Thoracic aorta (tissue), 2 donors: ENCODE measurements around the gene FGA. TPM values are rescaled to one million over a fixed set of nuclear protein-coding genes. Genes with fewer than 3 reads are reported as not detected.
"Not testable (repeated sequence)": the region's sequence is repeated elsewhere in the genome, so short reads cannot be mapped to it uniquely, and the experiment has no call there.

Source experiments
- ATAC-seq: fragments of 150-250 bp; one replicate; pipeline ENCODE4 v1.8.0; 2017; ENCODE audit warnings: low read depth; ENCODE audit not compliant: insufficient number of reproducible peaks, low FRiP score
- DNase-seq: peaks from one replicate; pipeline ENCODE4 v3.0.0-alpha.2; 2020; ENCODE audit warnings: low spot score
- H3K27ac ChIP-seq, 2 donors: fragments of 200-600 bp; sonication (generic); 1 replicate in 1 of 2; 2 replicates in 1 of 2; pipeline ENCODE4 v1.5.1; 2016; ENCODE audit warnings: mild to moderate bottlenecking in 2 of 2, moderate library complexity in 2 of 2
- H3K27me3 ChIP-seq: fragments of 200-600 bp; sonication (generic); replicated peaks from 2 replicates; pipeline ENCODE4 v1.6.0; 2016; ENCODE audit warnings: mild to moderate bottlenecking; ENCODE audit not compliant: insufficient read depth
- H3K36me3 ChIP-seq: fragments of 200-600 bp; sonication (generic); one replicate; pipeline ENCODE4 v1.5.1; 2016
- H3K4me1 ChIP-seq, 2 donors: fragments of 200-600 bp; sonication (generic); 1 replicate in 1 of 2; 2 replicates in 1 of 2; pipeline versions ENCODE4 v1.5.1 to v1.6.0; 2016; ENCODE audit warnings: low read depth in 2 of 2, mild to moderate bottlenecking in 1 of 2; ENCODE audit not compliant: control insufficient read depth in 1 of 2
- H3K4me3 ChIP-seq: fragments of 200-600 bp; sonication (generic); 2 replicates; pipeline ENCODE4 v1.5.1; 2016; ENCODE audit warnings: mild to moderate bottlenecking
- H3K9me3 ChIP-seq: fragments of 200-600 bp; sonication (generic); 2 replicates; pipeline ENCODE4 v1.5.1; 2016
- total RNA-seq, 2 donors: library from RNA; depleted of rRNA; stranded (reverse); fragments of >200 nt; gene quantifications; one replicate each; pipeline versions ENCODE4 v1.1.0 to v1.2.3, GENCODE V29; 2016
- TF ChIP-seq, protein P1 (sequence below): fragments of 200-600 bp; sonication (generic); IDR thresholded peaks from one replicate; pipeline ENCODE4 v1.5.1; 2019; ENCODE audit warnings: antibody characterized with exemption

The FGA gene
- total RNA-seq, 2 donors from 2014 or later: not detected

DNA sequence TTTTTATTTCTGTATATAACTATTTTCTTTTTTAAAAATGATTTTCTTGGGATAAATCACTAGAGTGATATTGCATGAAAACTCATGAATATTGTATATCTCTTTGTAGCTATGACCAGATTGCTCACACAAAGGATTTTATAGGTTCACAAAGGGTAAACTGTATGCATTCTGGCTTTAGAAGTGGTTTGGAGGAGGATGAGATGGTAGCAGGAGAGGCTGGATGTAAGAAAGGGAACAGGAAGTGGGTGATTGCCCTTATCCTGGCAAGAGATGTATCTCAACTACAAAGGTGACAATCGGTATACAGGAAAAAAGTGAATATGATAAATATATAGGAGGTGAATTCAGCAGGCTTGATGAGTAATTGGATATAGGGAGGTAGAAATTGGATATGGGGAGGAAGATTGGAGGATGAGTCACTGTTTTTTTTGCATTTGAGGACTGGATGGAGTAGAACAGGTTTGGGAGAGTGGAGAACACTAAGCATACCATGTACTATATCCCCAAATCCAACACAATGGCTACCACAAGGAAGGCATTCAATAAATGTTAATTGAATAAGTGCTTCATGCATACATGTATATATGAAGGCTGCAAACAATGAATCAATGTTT, 12.0 kb upstream of the FGA start:
- H3K4me3 ChIP-seq: no peak overlapping the region
- no peaks in the 10 kb centered on the region for H3K27me3 ChIP-seq
- DNase-seq: no peak
- no peaks in the 10 kb centered on the region for H3K4me1 ChIP-seq
- TF ChIP-seq, protein P1, sequence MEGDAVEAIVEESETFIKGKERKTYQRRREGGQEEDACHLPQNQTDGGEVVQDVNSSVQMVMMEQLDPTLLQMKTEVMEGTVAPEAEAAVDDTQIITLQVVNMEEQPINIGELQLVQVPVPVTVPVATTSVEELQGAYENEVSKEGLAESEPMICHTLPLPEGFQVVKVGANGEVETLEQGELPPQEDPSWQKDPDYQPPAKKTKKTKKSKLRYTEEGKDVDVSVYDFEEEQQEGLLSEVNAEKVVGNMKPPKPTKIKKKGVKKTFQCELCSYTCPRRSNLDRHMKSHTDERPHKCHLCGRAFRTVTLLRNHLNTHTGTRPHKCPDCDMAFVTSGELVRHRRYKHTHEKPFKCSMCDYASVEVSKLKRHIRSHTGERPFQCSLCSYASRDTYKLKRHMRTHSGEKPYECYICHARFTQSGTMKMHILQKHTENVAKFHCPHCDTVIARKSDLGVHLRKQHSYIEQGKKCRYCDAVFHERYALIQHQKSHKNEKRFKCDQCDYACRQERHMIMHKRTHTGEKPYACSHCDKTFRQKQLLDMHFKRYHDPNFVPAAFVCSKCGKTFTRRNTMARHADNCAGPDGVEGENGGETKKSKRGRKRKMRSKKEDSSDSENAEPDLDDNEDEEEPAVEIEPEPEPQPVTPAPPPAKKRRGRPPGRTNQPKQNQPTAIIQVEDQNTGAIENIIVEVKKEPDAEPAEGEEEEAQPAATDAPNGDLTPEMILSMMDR: no peak
- H3K9me3 ChIP-seq: no peaks in the 10 kb centered on the region
- H3K36me3 ChIP-seq: no peaks in the 10 kb centered on the region
- H3K27ac ChIP-seq: no peak overlapping the region
- ATAC-seq: no peak

DNA sequence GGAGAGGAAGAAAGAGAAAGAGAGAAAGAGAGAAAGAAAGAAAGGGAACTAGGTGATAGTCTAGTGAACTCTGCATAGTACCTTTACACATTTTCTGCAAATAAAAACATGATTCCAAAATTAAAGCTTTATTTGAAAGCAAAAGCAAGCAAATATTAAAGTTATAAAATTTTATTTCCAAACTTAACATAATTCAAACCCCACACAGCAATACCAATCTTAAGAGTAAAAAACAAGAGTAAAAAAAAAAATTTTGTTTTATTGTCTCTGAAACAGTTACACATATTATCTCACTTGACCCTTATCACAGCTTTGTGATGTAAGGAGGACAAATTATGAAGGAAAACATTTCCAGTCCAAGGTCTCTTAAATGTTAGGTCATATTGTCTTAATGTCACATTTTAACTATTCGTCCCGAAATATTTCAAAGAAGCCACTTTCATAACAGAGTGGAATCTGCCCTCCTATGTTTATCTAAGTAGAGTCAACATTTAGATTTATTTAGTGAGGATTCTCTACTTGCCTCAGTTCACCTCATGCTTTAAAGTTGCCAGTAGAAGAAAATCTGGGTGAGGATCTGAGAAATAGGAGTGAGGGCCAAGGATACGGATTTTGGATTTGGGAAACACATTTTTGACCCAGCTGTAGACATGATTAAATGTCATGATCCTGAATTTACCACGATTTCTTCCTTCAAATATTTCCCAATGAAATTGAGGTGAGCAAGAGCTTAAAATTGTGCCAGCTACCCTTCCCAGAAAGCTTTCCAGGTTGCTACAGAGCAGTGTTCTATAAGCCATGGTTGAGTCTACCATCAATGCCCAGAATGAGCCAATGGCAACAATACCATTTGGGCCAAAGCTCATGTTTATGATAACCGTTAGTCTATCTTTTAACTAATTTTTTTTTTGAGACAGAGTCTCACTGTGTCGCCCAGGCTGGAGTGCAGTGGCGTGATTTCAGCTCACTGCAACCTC, 7.5 kb upstream of the FGA start:
- DNase-seq: no peak
- TF ChIP-seq, protein P1: no peak
- no peak for ATAC-seq
- Histone ChIP-seq H3K27ac (no peak overlapping the region), H3K36me3 (no peaks in the 10 kb centered on the region), H3K4me3 (no peak overlapping the region), H3K4me1 (no peaks in the 10 kb centered on the region), H3K9me3 (no peaks in the 10 kb centered on the region), H3K27me3 (no peaks in the 10 kb centered on the region)

DNA sequence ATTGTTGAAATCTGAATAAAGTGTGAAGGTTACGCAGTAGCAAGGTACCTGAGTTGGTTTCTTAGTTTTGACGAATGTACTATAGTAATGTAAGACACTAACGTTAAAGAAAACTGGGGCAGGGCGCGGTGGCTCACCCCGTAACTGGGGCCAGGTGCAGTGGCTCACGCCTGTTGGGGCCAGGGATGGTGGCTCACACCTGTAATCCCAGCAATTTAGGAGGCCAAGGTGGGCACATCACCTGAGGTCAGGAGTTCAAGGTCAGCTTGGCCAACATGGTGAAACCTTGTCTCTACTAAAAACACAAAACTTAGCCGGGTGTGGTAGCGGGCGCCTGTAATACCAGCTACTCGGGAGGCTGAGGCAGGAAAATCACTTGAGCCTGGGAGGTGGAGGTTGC, 6.7 kb upstream of the FGA start:
- H3K27me3 ChIP-seq, ATAC-seq, DNase-seq: not testable (repeated sequence)

DNA sequence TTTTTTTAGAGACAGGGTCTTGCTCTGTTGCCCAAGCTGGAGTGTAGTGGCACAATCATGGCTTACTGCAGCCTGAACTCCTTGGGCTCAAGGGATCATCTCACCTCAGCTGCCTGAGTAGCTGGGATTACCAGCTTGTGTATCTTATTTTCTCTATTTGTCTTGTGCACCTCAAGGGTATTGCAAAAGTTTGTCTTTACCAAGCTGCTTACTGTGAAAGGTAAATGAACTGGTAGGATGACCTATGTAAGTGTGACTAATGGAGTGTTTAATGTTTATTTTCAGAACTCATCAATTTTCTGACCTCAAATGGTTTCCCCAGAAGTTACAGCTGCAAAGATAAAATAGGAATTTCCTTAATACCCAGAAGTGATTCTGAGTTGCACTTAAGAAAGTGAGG, 5.3 kb upstream of the FGA start:
- Histone ChIP-seq H3K9me3 (no peaks in the 10 kb centered on the region), H3K27ac (no peak overlapping the region), H3K4me1 (no peaks in the 10 kb centered on the region), H3K27me3 (no peaks in the 10 kb centered on the region), H3K36me3 (no peaks in the 10 kb centered on the region), H3K4me3 (no peak overlapping the region)
- DNase-seq (no peak), ATAC-seq (no peak)
- TF ChIP-seq, protein P1: no peak

More for the DNA sequence above, 6.7 kb upstream of the FGA start:
- H3K36me3 ChIP-seq, H3K4me1 ChIP-seq, H3K9me3 ChIP-seq, H3K4me3 ChIP-seq, H3K27ac ChIP-seq: not testable (repeated sequence)

DNA sequence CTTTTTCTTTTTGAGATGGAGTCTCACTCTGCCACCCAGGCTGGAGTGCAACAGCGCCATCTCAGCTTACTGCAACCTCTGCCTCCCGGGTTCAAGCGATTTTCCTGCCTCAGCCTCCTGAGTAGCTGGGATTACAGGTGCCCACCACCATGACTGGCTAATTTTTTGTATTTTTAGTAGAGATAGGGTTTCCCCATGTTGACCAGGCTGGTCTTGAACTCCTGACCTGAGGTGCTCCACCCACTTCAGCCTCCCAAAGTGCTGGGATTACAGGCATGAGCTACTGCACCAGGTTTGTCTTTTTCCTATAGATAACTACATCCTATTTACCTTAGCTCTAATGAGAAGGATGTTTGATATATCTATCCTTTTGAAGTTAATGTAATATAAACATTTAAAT, 3.8 kb upstream of the FGA start:
- not testable (repeated sequence) for ATAC-seq, H3K4me3 ChIP-seq, H3K27ac ChIP-seq, H3K36me3 ChIP-seq, H3K4me1 ChIP-seq, DNase-seq, H3K9me3 ChIP-seq, H3K27me3 ChIP-seq

DNA sequence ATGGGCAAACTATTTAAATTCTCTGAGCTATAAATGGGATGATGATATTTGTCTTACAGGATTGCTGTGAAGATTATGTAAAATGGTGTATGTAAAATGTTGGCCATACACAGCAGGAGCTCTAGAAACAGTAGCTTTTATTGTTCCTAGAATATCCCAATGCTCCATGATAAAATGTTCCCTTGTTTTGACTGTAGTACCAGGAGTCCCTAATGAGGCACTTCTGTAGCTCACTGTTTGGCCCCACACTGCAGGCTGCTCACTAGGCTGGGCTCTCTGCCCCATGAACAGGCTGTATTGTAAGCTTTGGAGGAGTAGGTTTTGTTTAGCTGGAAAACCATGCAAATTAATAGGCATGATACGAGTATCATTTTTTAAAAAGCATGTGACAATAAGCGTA, 3.3 kb upstream of the FGA start:
- Histone ChIP-seq H3K4me3 (no peak overlapping the region), H3K9me3 (no peaks in the 10 kb centered on the region), H3K27ac (no peak overlapping the region), H3K4me1 (no peaks in the 10 kb centered on the region), H3K36me3 (no peaks in the 10 kb centered on the region), H3K27me3 (no peaks in the 10 kb centered on the region)
- no peak for ATAC-seq
- TF ChIP-seq, protein P1: no peak
- DNase-seq: no peak
